Esophagus muscularis mucosa (tissue), 4 donors: ENCODE results near the gene TESK1. TPM values are rescaled to one million over a fixed set of nuclear protein-coding genes. Genes with fewer than 3 reads are reported as not detected.

Experiments used
- DNase-seq: peaks from one replicate; pipeline ENCODE4 v3.0.0-alpha.2; 2017; ENCODE audit errors: extremely low spot score
- H3K27ac ChIP-seq, 4 donors: fragments of 200-600 bp; sonication (generic); replicated peaks in 1 of 4; 1 replicate in 3 of 4; 2 replicates in 1 of 4; pipeline ENCODE4 v1.5.1; 2016 to 2019; ENCODE audit warnings: mild to moderate bottlenecking in 1 of 4
- H3K27me3 ChIP-seq, 4 donors: fragments of 200-600 bp; sonication (generic); one replicate each; pipeline versions ENCODE4 v1.5.1 to v1.6.0; 2016 to 2019
- H3K36me3 ChIP-seq, 4 donors: fragments of 200-600 bp; sonication (generic); one replicate each; pipeline ENCODE4 v1.5.1; 2016 to 2019
- H3K4me1 ChIP-seq, 4 donors: fragments of 200-600 bp; sonication (generic); one replicate each; pipeline ENCODE4 v1.5.1; 2016 to 2019
- H3K4me3 ChIP-seq, 4 donors: fragments of 200-600 bp; sonication (generic); 1 replicate in 2 of 4; 2 replicates in 2 of 4; pipeline ENCODE4 v1.5.1; 2016 to 2019; ENCODE audit warnings: mild to moderate bottlenecking in 4 of 4, moderate library complexity in 1 of 4
- H3K9me3 ChIP-seq, 4 donors: fragments of 200-600 bp; sonication (generic); 1 replicate in 3 of 4; 2 replicates in 1 of 4; pipeline ENCODE4 v1.5.1; 2016 to 2019
- EP300 ChIP-seq: sonication (generic); formaldehyde crosslinking; IDR thresholded peaks from one replicate; pipeline ENCODE4 v1.6.1; 2017; ENCODE audit warnings: antibody characterized with exemption
- POLR2A ChIP-seq: fragments of 450-650 bp; IDR thresholded peaks from one replicate; pipeline ENCODE4 v1.6.1; 2017; ENCODE audit warnings: antibody characterized with exemption, moderate library complexity, mild to moderate bottlenecking, low read depth
- POLR2AphosphoS5 ChIP-seq, 2 donors: sonication (generic); formaldehyde crosslinking; IDR thresholded peaks; one replicate each; pipeline ENCODE4 v1.6.1; 2017; ENCODE audit warnings: antibody characterized with exemption in 2 of 2
- WGBS: methylation state at CpG from one replicate; pipeline ENCODE4 v1.1.5; 2018; 5-methylcytosine and 5-hydroxymethylcytosine counted together
- intact Hi-C: fragments of 100-400 bp; cut with DNase I; formaldehyde crosslinking; loops from one replicate; pipeline ENCODE4 v1.15.1; 2023
- total RNA-seq, 4 donors: library from RNA; depleted of rRNA; stranded (reverse); fragments of >200 nt; gene quantifications; one replicate each; pipeline versions ENCODE4 v1.1.0 to v1.2.1, GENCODE V29; 2016
- TF ChIP-seq, protein P1 (sequence below), 3 experiments: fragments of 200-600 bp in 2 of 3; fragments of 450-650 bp in 1 of 3; sonication (generic) in 2 of 3; IDR thresholded peaks; one replicate each; pipeline ENCODE4 v1.5.1; 2017 to 2019; ENCODE audit warnings: antibody characterized with exemption in 3 of 3, mild to moderate bottlenecking in 2 of 3, moderate library complexity in 1 of 3

TESK1 gene
- total RNA-seq, 4 donors from 2014 or later: 48.2 to 80.6 (median 63.4) TPM

DNA sequence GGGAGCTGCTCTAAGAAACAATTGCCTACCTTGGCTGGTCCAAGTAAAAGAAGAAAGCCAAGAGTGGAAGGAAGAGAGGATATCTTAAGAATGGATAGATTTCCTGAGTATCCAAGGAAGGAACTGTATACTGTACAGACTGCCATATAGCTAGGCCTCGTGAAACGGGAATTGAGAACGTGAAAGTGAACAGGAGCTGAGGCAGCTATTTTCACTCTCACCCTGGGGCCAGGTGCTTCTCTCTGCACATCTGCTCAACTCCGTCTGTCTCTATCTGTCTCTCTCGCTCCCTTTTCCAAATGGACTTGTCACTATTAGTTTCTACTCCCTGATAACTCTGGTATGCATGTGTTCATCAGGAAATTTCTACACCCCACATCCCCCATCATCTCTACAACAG is 35.9 kb upstream of the TESK1 start:
- Histone ChIP-seq H3K4me1 (peaks cover 11 to 13% (median 12%) of the 10 kb centered on the region in 4 donors), H3K27ac (no peak overlapping the region), H3K36me3 (no peaks in the 10 kb centered on the region), H3K4me3 (no peak overlapping the region), H3K27me3 (no peaks in the 10 kb centered on the region), H3K9me3 (no peaks in the 10 kb centered on the region)
- intact Hi-C loops: no loop called here
- no peak for DNase-seq
- WGBS: 67% methylated on average over 5 of the region's 5 CpGs
- TF ChIP-seq EP300 (no peak), POLR2AphosphoS5 (IDR thresholded peaks at IDR 0.05) (no peak), POLR2A (no peak)
- TF ChIP-seq, protein P1, sequence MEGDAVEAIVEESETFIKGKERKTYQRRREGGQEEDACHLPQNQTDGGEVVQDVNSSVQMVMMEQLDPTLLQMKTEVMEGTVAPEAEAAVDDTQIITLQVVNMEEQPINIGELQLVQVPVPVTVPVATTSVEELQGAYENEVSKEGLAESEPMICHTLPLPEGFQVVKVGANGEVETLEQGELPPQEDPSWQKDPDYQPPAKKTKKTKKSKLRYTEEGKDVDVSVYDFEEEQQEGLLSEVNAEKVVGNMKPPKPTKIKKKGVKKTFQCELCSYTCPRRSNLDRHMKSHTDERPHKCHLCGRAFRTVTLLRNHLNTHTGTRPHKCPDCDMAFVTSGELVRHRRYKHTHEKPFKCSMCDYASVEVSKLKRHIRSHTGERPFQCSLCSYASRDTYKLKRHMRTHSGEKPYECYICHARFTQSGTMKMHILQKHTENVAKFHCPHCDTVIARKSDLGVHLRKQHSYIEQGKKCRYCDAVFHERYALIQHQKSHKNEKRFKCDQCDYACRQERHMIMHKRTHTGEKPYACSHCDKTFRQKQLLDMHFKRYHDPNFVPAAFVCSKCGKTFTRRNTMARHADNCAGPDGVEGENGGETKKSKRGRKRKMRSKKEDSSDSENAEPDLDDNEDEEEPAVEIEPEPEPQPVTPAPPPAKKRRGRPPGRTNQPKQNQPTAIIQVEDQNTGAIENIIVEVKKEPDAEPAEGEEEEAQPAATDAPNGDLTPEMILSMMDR (IDR thresholded peaks at IDR 0.05): no peak

DNA sequence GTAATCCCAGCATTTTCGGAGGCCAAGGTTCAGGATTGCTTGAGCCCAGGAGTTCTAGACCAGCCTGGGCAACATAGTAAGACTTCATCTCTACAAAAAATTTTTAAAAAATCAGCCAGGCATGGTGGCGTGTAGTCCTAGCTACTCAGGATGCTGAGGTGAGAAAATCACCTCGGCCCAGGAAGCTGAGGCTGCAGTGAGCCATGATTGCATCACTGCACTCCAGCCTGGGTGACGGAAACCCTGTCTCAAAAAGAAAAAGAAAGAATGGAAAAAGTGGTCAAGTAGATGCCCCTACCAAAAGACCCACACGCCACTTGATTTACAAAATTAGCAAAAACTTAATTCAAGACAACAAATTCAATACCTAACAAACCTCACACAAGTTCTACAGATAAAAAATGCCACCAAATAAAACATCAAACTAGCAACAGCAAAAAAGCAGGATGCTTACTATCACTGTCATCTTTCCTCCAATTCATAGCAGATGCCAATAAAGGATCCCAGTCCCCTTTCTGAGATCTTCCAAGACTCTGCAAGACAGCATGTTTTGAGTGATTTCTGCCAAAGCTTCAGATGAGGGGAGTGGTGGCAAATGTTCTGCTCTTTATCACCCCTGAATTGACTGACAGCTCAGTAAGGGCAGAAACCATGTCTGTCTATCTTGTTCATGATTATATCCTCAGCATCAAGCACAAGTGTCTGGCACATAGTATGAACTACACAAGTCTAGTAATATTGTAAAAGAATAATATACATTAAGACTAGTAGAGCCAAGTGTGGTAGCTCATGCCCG is 34.2 kb upstream of the TESK1 start:
- intact Hi-C loops: no loop called here
- no peaks in the 10 kb centered on the region for H3K27me3 ChIP-seq
- 90% methylated on average over 6 of the region's 6 CpGs for WGBS
- no peaks in the 10 kb centered on the region for H3K4me1 ChIP-seq
- no peak overlapping the region for H3K27ac ChIP-seq
- H3K36me3 ChIP-seq: no peaks in the 10 kb centered on the region
- DNase-seq: no peak
- TF ChIP-seq, protein P1 (IDR thresholded peaks at IDR 0.05): no peak
- TF ChIP-seq EP300 (no peak), POLR2A (no peak), POLR2AphosphoS5 (IDR thresholded peaks at IDR 0.05) (no peak)
- no peaks in the 10 kb centered on the region for H3K9me3 ChIP-seq
- H3K4me3 ChIP-seq: no peak overlapping the region

DNA sequence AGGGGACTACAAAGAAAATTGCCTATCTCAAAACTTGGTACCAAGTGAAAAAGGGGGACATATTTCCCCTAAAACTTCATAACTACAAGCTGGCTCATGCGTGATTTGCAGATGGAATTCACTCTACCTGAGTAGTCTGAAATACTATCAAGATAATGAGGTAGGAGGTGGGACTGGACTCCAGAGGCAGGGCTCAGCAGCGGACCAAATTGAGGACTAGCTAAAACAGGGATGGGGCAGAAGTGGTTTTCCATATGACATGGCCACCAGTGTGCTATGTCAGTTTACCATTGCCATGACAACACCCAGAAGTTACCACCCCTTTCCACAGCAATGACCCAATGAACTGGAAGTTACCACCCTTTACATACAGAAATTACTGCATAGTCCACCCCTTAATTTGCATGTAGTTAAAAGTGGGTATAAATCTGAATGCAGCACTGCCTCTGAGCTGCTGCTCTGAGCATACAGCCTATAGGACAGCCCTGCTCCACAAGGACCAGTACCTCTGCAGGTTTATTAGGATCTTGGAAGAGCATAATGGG is 30.4 kb upstream of the TESK1 start:
- peaks cover 0 to 5% (median 0%) of the 10 kb centered on the region in 4 donors for H3K9me3 ChIP-seq
- H3K36me3 ChIP-seq: no peaks in the 10 kb centered on the region
- 86% methylated on average over 2 of the region's 2 CpGs for WGBS
- intact Hi-C loops: no loop called here
- TF ChIP-seq POLR2AphosphoS5 (IDR thresholded peaks at IDR 0.05): no peak
- no peak for TF ChIP-seq POLR2A
- TF ChIP-seq, protein P1 (IDR thresholded peaks at IDR 0.05): no peak
- TF ChIP-seq EP300: no peak
- no peaks in the 10 kb centered on the region for H3K4me1 ChIP-seq
- no peaks in the 10 kb centered on the region for H3K27me3 ChIP-seq
- no peak overlapping the region for H3K4me3 ChIP-seq
- no peak overlapping the region for H3K27ac ChIP-seq
- no peak for DNase-seq

DNA sequence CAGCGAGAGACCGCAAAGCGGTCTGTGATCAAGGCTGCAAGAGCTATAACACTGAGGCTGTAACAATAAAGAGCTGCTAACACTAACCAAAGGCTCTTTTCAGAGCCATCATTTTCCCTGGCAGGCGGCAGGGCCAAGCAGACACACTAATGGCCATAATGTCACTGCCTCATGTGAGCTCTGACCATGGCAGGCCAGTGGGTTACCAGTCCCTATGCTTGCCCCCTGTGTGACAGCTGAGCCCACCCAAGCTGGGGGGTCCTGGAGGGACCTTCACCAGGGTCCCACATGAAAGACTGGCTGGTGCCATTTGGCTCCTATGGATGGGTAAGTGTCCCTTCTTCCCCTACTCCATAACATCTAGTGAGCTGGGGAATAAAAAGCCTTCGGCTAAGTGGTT is 29.6 kb upstream of the TESK1 start:
- Histone ChIP-seq H3K27ac (no peak overlapping the region), H3K4me3 (no peak overlapping the region), H3K27me3 (no peaks in the 10 kb centered on the region), H3K9me3 (peaks cover 0 to 13% (median 6%) of the 10 kb centered on the region in 4 donors), H3K4me1 (no peaks in the 10 kb centered on the region), H3K36me3 (no peaks in the 10 kb centered on the region)
- intact Hi-C loops: no loop called here
- no peak for DNase-seq
- no peak for TF ChIP-seq POLR2A
- TF ChIP-seq, protein P1 (IDR thresholded peaks at IDR 0.05): no peak
- 87% methylated on average over 5 of the region's 5 CpGs for WGBS

DNA sequence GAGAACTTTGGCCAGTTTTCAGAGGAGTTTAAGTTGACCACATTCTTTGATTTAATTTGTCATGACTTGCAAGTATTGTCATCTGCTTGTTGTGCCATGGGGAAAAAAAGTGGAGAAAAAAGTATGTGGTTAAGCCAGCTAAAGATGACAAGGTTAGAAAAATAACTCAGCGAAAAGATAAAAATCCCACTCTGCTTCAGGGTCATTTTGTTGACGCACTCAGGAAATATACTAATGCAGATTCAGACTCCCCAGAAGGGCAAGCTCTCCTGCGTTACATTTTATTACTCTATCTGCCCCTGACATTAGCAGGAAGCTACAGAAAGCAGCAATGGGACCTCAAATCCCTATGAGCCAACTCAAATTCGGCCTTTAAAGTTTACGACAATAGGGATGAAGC is 27.6 kb upstream of the TESK1 start:
- Histone ChIP-seq H3K9me3 (peaks cover 0 to 16% (median 7%) of the 10 kb centered on the region in 4 donors), H3K27me3 (no peaks in the 10 kb centered on the region), H3K4me3 (no peak overlapping the region), H3K36me3 (no peaks in the 10 kb centered on the region), H3K27ac (no peak overlapping the region), H3K4me1 (no peaks in the 10 kb centered on the region)
- no peak for TF ChIP-seq POLR2A
- TF ChIP-seq EP300: no peak
- TF ChIP-seq, protein P1 (IDR thresholded peaks at IDR 0.05): no peak
- no peak for TF ChIP-seq POLR2AphosphoS5 (IDR thresholded peaks at IDR 0.05)
- intact Hi-C loops: no loop called here
- no peak for DNase-seq
- 95% methylated on average over 5 of the region's 5 CpGs for WGBS
